GM12878 (cell line): ENCODE data around the gene LDLRAD4. TPM values are rescaled to one million over a fixed set of nuclear protein-coding genes. Genes with fewer than 3 reads are reported as not detected.

Experiments
- ATAC-seq: fragments of 200-7000 bp; cut with Tn5 transposase; 3 replicates; pipeline ENCODE4 v1.9.1; 2020; ENCODE audit warnings: mild to moderate bottlenecking, moderate library complexity
- BruUV-seq: library from RNA; stranded (reverse); fragments of 400-500 nt; replicated peaks from 2 replicates; lab custom pipeline; 2021; lab: Mats Ljungman, UMichigan
- CTCF ChIA-PET: fragments of 300-600 bp; sonication (Branson Sonifier 250); formaldehyde crosslinking; extraction: SDS; loops from one replicate; lab custom pipeline; 2021; ENCODE audit warnings: inconsistent platforms; lab: Yijun Ruan, JAX
- POLR2A ChIA-PET: fragments of 350-600 bp; formaldehyde crosslinking; extraction: SDS; loops from one replicate; lab custom pipeline; 2021; ENCODE audit warnings: inconsistent platforms; lab: Charles Lee
- RAD21 ChIA-PET: fragments of 300-600 bp; sonication (Branson Sonifier 250); formaldehyde crosslinking; loops from one replicate; lab custom pipeline; 2023; ENCODE audit warnings: antibody characterized with exemption; ENCODE audit not compliant: unreplicated experiment; lab: Charles Lee
- SMC1A ChIA-PET: fragments of 300-600 bp; sonication (Branson Sonifier 250); formaldehyde crosslinking; loops from one replicate; lab custom pipeline; 2023; ENCODE audit not compliant: unreplicated experiment, uncharacterized antibody; lab: Charles Lee
- DNase-seq: peaks from one replicate; pipeline ENCODE4 v3.0.0-alpha.2; 2011; ENCODE audit warnings: low read depth, low spot score
- FAIRE-seq: peaks from 3 replicates; lab custom pipeline; 2011; peaks lifted over from hg19 to GRCh38; lab: Jason Lieb, UNC
- H2AFZ ChIP-seq: 2 replicates; pipeline ENCODE4 v1.6.0; 2011; ENCODE audit warnings: low read depth, low read length, control low read depth; ENCODE audit not compliant: control insufficient read depth
- H3K27ac ChIP-seq: 2 replicates; pipeline ENCODE4 v1.5.1; 2011; ENCODE audit warnings: control low read depth; ENCODE audit not compliant: control insufficient read depth, insufficient read depth
- H3K27me3 ChIP-seq, 2 experiments: replicated peaks in 1 of 2; 2 replicates each; pipeline versions ENCODE4 v1.6.0 to v1.6.1; 2011; ENCODE audit warnings: low read length in 1 of 2; ENCODE audit not compliant: control insufficient read depth in 2 of 2, insufficient read depth in 2 of 2
- H3K36me3 ChIP-seq, 2 experiments: 2 replicates each; pipeline ENCODE4 v1.5.1; 2011; ENCODE audit warnings: low read length in 1 of 2; ENCODE audit not compliant: control insufficient read depth in 2 of 2, insufficient read depth in 2 of 2
- H3K4me1 ChIP-seq: 2 replicates; pipeline ENCODE4 v1.6.1; 2011; ENCODE audit warnings: mild to moderate bottlenecking, low read length, moderate library complexity, mixed read lengths; ENCODE audit not compliant: control insufficient read depth, insufficient read depth
- H3K4me2 ChIP-seq: 2 replicates; pipeline ENCODE4 v1.6.0; 2011; ENCODE audit warnings: control low read depth; ENCODE audit not compliant: control insufficient read depth, insufficient read depth
- H3K4me3 ChIP-seq: fragments of 200-600 bp; sonication (generic); 2 replicates; pipeline ENCODE4 v1.5.1; 2016
- H3K79me2 ChIP-seq: 2 replicates; pipeline ENCODE4 v1.6.0; 2011; ENCODE audit warnings: low read length; ENCODE audit not compliant: control insufficient read depth, insufficient read depth
- H3K9ac ChIP-seq: 2 replicates; pipeline ENCODE4 v1.8.0; 2011; ENCODE audit warnings: low read length, control low read depth, mixed read lengths; ENCODE audit not compliant: control insufficient read depth, insufficient read depth
- H3K9me3 ChIP-seq: replicated peaks from 3 replicates; pipeline ENCODE4 v1.5.1; 2011; ENCODE audit warnings: mild to moderate bottlenecking, low read length; ENCODE audit not compliant: control insufficient read depth, insufficient read depth
- H4K20me1 ChIP-seq: 2 replicates; pipeline ENCODE4 v1.6.0; 2011; ENCODE audit not compliant: control insufficient read depth, insufficient read depth
- CBX3 ChIP-seq: fragments of 200-600 bp; sonication (generic); IDR thresholded peaks from 2 replicates; pipeline ENCODE4 v1.6.1; 2016; ENCODE audit warnings: low read depth, borderline replicate concordance
- CBX5 ChIP-seq: sonication (generic); IDR thresholded peaks from 2 replicates; pipeline ENCODE4 v1.6.1; 2016; ENCODE audit warnings: low read depth, moderate library complexity, mild to moderate bottlenecking, inconsistent platforms
- JUNB ChIP-seq: IDR thresholded peaks from 2 replicates; pipeline ENCODE4 v1.6.1; 2016; ENCODE audit warnings: antibody characterized with exemption, mild to moderate bottlenecking
- KAT2A ChIP-seq: conservative IDR thresholded peaks from 2 replicates; pipeline ENCODE4 v1.6.1; 2011; ENCODE audit warnings: low read depth, low read length; ENCODE audit not compliant: control insufficient read depth
- KDM1A ChIP-seq: fragments of 200-600 bp; sonication (generic); IDR thresholded peaks from 2 replicates; pipeline ENCODE4 v1.6.1; 2016; ENCODE audit warnings: borderline replicate concordance
- MEF2B ChIP-seq: fragments of 450-650 bp; IDR thresholded peaks from 2 replicates; pipeline ENCODE4 v1.6.1; 2018; ENCODE audit warnings: mild to moderate bottlenecking, moderate library complexity; ENCODE audit not compliant: partially characterized antibody, poor library complexity, severe bottlenecking
- PML ChIP-seq: IDR thresholded peaks from 2 replicates; pipeline ENCODE4 v1.6.1; 2012; ENCODE audit warnings: low read length, inconsistent platforms
- RAD51 ChIP-seq: fragments of 450-650 bp; IDR thresholded peaks from 2 replicates; pipeline ENCODE4 v1.6.1; 2016; ENCODE audit warnings: moderate library complexity, mild to moderate bottlenecking, inconsistent platforms
- RCOR1 ChIP-seq: conservative IDR thresholded peaks from 2 replicates; pipeline ENCODE4 v1.6.1; 2012; ENCODE audit warnings: low read depth, low read length, improper control_type of control experiment
- SREBF1 ChIP-seq: IDR thresholded peaks from 2 replicates; pipeline ENCODE4 v1.6.1; 2012; ENCODE audit warnings: mild to moderate bottlenecking, low read length
- WGBS: methylation state at CpG from one replicate; pipeline ENCODE4 v1.1.6; 2016; ENCODE audit warnings: low lambda C conversion rate; ENCODE audit not compliant: insufficient replicate concordance, insufficient coverage; ENCODE audit errors: missing lambda C conversion rate; 5-methylcytosine and 5-hydroxymethylcytosine counted together
- in situ Hi-C: fragments of 300-500 bp; cut with MboI; formaldehyde crosslinking; loops from 9 replicates; pipeline ENCODE4 v1.14.3; 2018; ENCODE audit warnings: mixed read lengths
- intact Hi-C: fragments of 100-400 bp; cut with micrococcal nuclease; formaldehyde crosslinking; loops from one replicate; pipeline ENCODE4 v1.14.2; 2022; ENCODE audit not compliant: unreplicated experiment
- polyA plus RNA-seq, 11 experiments: library from polyadenylated mRNA; depleted of rRNA in 4 of 11; unstranded in 6 of 11; stranded (reverse) in 5 of 11; fragments of >200 nt; fragmentation: Nextera tagmentation in 4 of 11; fragmentation: Illumina TruSeq in 1 of 11; extraction: Ambion mirVana in 4 of 11; extraction: Trizol in 1 of 11; gene quantifications; 1 replicate in 1 of 11; 2 replicates in 10 of 11; pipeline versions ENCODE4 v1.2.1 to v1.2.3, GENCODE V29; 2011 to 2016; ENCODE audit warnings: inconsistent platforms in 2 of 11, missing spikeins in 2 of 11, low read depth in 1 of 11
- total RNA-seq, 4 experiments: library from RNA; depleted of rRNA in 3 of 4; stranded (reverse); fragments of >200 nt in 3 of 4; fragmentation: Illumina TruSeq in 1 of 4; extraction: Trizol in 1 of 4; gene quantifications; 2 replicates each; pipeline versions ENCODE4 v1.2.1 to v1.2.3, GENCODE V29; 2013 to 2021
- TF ChIP-seq, protein P1 (sequence below): fragments of 450-650 bp; IDR thresholded peaks from 2 replicates; pipeline ENCODE4 v1.6.1; 2016; ENCODE audit warnings: mild to moderate bottlenecking, moderate library complexity, borderline replicate concordance

The LDLRAD4 gene
- total and polyA plus RNA-seq, 10 of the 15 experiments (the other 5 are each of a cell fraction or from before 2014, with no cell fraction given) = 2.7 to 16.8 (median 11.2) TPM

DNA sequence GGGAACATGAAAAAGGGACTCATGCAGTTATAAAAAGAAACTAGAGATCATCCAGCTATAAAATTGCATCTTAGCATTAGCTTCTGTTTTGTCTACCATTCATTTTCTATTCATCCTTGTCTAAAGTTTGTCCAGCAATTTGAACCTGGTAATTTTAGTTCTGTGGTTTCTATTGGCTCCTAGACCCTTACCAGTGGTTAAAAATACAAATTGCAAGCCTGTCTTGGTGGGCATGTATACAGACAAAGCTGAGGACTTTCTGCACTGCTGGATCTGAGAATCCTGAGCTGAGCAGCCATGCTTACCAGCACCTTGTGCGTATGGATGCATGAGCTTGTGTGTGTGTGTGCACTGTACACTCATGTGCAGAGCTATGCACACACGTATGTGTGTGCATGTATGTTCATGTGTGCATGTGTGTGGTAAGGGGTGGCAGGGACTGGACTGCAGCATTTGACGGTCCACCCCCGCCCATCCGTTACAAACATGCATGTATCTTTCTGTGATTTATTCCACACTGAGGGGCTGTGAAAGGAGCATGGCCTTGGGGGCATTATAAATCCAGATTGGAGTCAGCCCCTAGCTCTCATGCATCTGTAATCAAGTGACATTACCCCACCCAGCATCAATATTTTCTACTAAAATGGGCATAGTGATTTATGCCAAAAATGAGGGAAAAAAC, 363.1 kb downstream of the LDLRAD4 start:
- H4K20me1 ChIP-seq = no peaks in the 10 kb centered on the region
- H2AFZ ChIP-seq = no peak overlapping the region
- FAIRE-seq = no peak
- BruUV-seq = no TSS peak
- POLR2A ChIA-PET = interaction anchor here (1.0 to 8.5 kb wide), 5 partner anchors 13 to 32 kb away, joined by 3 to 121 read pairs (median 5); no protein-coding TSS in a partner anchor
- no peak overlapping the region for H3K4me2 ChIP-seq
- no peaks in the 10 kb centered on the region for H3K27me3 ChIP-seq
- intact Hi-C loops (no loop called here), in situ Hi-C loops (no loop called here)
- no peak overlapping the region for H3K9ac ChIP-seq
- no peak overlapping the region for H3K4me3 ChIP-seq
- H3K4me1 ChIP-seq = peaks cover 43% of the 10 kb centered on the region
- SMC1A ChIA-PET = interaction anchor here (0.8 to 2.9 kb wide), 10 partner anchors 13 to 48 kb away, joined by 3 to 12 read pairs (median 5); no protein-coding TSS in a partner anchor
- ATAC-seq = no peak
- H3K27ac ChIP-seq = no peak overlapping the region
- H3K79me2 ChIP-seq = no peaks in the 10 kb centered on the region
- H3K36me3 ChIP-seq = no peaks in the 10 kb centered on the region
- no peak for DNase-seq
- WGBS = 98% methylated on average over 5 of the region's 5 CpGs
- no peaks in the 10 kb centered on the region for H3K9me3 ChIP-seq
- RAD21 ChIA-PET = interaction anchor here (0.9 to 9.3 kb wide), 7 partner anchors 13 to 44 kb away, joined by 3 to 156 read pairs (median 20); no protein-coding TSS in a partner anchor
- no peak for TF ChIP-seq RAD51
- no peak for TF ChIP-seq CBX5
- TF ChIP-seq CBX3 = no peak
- no peak for TF ChIP-seq JUNB
- no peak for TF ChIP-seq RCOR1
- TF ChIP-seq MEF2B = no peak
- TF ChIP-seq, protein P1, sequence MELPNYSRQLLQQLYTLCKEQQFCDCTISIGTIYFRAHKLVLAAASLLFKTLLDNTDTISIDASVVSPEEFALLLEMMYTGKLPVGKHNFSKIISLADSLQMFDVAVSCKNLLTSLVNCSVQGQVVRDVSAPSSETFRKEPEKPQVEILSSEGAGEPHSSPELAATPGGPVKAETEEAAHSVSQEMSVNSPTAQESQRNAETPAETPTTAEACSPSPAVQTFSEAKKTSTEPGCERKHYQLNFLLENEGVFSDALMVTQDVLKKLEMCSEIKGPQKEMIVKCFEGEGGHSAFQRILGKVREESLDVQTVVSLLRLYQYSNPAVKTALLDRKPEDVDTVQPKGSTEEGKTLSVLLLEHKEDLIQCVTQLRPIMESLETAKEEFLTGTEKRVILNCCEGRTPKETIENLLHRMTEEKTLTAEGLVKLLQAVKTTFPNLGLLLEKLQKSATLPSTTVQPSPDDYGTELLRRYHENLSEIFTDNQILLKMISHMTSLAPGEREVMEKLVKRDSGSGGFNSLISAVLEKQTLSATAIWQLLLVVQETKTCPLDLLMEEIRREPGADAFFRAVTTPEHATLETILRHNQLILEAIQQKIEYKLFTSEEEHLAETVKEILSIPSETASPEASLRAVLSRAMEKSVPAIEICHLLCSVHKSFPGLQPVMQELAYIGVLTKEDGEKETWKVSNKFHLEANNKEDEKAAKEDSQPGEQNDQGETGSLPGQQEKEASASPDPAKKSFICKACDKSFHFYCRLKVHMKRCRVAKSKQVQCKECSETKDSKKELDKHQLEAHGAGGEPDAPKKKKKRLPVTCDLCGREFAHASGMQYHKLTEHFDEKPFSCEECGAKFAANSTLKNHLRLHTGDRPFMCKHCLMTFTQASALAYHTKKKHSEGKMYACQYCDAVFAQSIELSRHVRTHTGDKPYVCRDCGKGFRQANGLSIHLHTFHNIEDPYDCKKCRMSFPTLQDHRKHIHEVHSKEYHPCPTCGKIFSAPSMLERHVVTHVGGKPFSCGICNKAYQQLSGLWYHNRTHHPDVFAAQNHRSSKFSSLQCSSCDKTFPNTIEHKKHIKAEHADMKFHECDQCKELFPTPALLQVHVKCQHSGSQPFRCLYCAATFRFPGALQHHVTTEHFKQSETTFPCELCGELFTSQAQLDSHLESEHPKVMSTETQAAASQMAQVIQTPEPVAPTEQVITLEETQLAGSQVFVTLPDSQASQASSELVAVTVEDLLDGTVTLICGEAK = no peak
- no peak for TF ChIP-seq KDM1A
- no peak for TF ChIP-seq PML
- no peak for TF ChIP-seq KAT2A
- TF ChIP-seq SREBF1 = no peak
- CTCF ChIA-PET = interaction anchor here (1.0 to 3.7 kb wide), 8 partner anchors 14 to 232 kb away, joined by 3 to 12 read pairs (median 4); no protein-coding TSS in a partner anchor
